GM12801 (cell line): ENCODE data around the gene GPR15LG.

Experiments
- TF ChIP-seq, protein P1 (sequence below): IDR thresholded peaks from one replicate; pipeline ENCODE4 v1.5.1; 2011; ENCODE audit warnings: control low read depth; ENCODE audit not compliant: insufficient read length; ENCODE audit errors: extremely low read depth

Gene GPR15LG

DNA sequence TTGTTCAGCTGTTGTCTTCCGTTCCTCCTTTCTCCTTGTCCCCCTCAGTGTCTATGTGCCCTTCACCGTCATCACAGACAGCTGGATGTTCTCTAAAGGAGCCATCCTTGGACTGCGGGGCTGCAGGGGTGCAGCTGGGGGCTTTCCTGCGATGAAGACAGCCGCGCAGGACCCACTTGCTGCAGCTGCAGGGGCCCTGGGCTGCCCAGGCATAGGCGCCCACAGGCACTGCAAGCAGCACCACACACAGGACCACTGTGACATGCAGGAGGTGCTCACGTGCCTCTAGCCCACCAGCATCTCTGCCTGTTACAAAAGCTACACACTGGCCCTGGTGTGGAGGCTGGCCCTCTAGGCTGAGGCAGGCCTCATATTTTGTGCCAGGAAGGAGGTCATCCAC lies 48.3 kb downstream of the GPR15LG start:
- TF ChIP-seq, protein P1, sequence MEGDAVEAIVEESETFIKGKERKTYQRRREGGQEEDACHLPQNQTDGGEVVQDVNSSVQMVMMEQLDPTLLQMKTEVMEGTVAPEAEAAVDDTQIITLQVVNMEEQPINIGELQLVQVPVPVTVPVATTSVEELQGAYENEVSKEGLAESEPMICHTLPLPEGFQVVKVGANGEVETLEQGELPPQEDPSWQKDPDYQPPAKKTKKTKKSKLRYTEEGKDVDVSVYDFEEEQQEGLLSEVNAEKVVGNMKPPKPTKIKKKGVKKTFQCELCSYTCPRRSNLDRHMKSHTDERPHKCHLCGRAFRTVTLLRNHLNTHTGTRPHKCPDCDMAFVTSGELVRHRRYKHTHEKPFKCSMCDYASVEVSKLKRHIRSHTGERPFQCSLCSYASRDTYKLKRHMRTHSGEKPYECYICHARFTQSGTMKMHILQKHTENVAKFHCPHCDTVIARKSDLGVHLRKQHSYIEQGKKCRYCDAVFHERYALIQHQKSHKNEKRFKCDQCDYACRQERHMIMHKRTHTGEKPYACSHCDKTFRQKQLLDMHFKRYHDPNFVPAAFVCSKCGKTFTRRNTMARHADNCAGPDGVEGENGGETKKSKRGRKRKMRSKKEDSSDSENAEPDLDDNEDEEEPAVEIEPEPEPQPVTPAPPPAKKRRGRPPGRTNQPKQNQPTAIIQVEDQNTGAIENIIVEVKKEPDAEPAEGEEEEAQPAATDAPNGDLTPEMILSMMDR, result no peak

DNA sequence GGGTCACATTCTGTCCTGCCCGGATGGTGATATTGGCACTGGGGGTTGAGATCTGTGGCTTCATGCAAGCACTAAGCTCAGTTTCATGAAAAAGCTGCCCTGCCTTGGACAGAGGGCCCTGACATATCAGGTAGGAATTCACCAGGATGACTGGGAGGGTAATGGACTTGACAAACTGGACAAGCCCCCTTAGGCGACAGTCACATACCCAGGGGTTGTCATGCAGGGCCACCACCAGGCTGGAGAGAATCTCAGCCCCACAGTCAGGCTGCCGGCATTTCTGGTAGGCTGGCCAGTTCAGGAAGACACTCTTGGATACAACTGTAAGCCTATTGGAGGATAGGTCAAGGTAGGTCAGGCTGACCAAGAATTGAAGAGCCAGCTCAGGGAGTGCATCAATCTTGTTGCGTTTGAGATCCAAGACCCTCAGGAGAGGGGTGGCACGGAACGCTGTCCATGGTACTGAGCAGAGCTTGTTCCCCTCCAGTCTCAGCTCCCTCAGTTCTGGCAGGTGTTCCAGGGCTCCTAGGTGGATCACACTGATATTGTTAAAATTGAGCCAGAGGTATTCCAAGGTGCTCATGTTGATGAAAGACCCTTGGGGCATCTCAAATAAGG lies 50.9 kb downstream of the GPR15LG start:
- TF ChIP-seq, protein P1, result no peak

DNA sequence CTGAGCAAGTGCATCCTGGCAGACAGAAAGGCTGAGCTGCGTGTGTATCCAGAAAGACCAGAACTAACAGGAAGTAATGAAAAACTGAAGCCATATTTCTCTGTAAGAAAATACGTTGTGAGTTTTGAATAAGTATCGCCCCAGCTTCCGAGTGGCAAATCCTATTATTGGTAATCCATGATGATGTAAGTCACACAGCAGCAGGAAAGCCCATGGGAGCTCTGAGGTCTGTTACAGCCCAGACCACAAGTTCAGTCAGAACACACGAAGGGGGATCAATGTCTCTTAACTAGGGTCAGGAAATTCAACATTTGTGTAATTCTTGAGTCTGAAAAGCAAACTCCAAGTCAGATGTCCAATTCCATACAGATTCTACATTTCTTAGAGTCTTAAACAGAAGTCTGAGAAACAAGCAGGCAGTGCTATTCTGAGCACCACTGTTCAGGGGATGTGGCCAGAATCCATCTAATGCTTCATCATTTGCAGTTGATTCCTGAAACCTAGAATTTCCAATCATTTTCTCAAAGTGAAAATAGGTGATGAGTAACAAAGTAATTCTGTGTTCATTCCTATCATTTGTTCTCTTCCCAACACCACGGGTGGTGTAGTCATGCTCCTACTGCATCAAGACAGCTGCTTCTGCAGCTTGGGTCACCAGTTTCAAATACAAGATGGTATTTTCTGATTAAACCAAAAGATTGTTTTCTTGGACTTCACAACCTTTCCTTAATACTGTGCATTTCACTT lies 52.0 kb downstream of the GPR15LG start, which contains the start of gene LRIT2:
TSS of gene LRIT2 (minus strand) at position 118 of the 747 bp plus-strand sequence. CDS start at position 94, 24 bp downstream.
- TF ChIP-seq, protein P1, result no peak

DNA sequence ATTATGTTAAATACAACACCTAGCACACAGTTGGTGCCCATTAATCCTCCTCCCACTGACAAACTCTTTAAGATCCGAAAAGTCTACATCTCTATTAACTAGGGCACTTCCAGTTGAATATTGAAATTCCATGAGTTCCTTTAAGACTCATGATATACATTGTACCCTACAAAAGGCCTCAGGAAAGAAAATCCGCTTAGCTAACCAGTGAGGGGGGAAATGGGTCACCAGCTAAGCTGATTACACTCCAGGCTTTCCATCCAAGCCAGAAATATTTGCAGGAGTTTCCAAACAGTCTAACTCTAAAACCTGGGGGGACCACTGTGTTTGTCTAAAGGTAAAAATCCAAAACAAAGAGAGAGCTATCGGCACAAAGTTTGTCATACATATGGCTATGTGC lies 53.0 kb downstream of the GPR15LG start:
- TF ChIP-seq, protein P1, result no peak

DNA sequence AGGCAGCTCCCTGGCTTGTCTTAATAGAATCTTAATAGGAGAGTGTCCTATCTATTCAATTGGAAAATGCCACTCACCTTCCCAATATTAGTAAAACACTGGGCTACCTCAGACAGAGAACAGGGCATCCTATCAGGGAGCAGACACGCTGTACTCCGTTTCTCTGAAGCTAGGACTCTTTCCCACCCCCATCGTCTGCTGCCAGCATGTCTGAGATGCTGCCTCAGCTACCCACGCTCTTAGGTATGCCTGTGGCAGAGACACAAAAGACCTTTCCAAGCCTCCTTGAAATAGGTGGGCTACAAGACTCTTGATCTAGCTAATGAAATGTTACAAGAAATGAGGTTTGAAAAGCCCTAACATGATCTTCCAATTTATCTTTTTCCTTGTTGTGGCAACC lies 54.2 kb downstream of the GPR15LG start:
- TF ChIP-seq, protein P1, result no peak

DNA sequence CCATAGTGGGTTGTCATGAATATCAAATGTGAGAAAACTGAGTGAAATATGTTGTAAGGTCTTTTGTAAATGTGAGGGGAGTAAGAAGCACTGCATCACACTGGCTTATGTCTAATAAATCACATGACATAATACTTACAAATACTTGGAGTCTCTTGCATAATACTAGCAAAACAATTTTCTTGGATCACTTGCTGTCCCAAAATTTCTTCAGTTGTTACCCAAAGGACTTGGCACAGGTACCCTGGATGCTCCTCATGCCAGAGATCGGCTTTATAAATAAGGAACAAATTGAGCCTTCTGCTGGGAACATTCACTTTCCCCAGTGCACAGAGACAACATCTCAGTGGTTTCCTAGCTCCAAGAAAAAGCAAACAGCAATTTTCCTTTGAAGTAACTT lies 56.8 kb downstream of the GPR15LG start:
- TF ChIP-seq, protein P1, result no peak

DNA sequence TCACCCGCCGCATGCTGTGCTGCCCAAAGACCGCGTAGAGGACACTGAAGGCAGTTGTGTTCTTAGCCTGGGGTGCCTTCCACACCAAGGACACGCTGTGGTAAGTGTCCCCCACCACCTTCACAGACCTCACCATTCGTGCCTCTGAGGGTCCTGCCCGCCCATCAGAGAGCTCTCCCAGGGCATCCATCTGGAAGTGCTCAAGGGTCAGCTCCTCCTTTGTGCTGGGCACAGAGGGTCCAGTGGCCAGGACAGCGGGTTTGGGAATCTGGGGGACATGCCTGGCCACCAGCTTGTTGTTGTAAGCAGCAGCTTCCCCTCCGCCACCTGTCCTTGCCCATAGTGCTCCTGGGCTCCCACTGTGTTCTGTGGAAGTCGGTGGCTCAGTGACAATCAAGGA lies 58.8 kb downstream of the GPR15LG start:
- TF ChIP-seq, protein P1, result no peak
